NOMO-1 treated with dmso at 0.1 percent for 144 hours (cell line): Measurements from ENCODE around the gene METTL1.

Source experiments
- DNase-seq: peaks from one replicate; lab custom pipeline; 2025; ENCODE audit not compliant: unreplicated experiment; lab: John Stamatoyannopoulos, UW

The METTL1 gene

GRCh38 chr12:57739914-57740538 lies 31.9 kb downstream of the METTL1 start:
- DNase-seq = no peak

- DNase-seq = no peak
Observed at GRCh38 chr12:57739387-57739786, 32.5 kb downstream of the METTL1 start.

GRCh38 chr12:57738661-57739237 lies 33.2 kb downstream of the METTL1 start, which contains the start of gene AGAP2:
Gene AGAP2, minus strand, starts transcription at chr12:57738742. Its CDS starts 496 bp downstream, at chr12:57738246.
- no peak for DNase-seq

GRCh38 chr12:57737467-57738460 lies 34.1 kb downstream of the METTL1 start:
- no peak for DNase-seq

- DNase-seq = no peak
Observed at GRCh38 chr12:57736741-57737466, 35.0 kb downstream of the METTL1 start.

GRCh38 chr12:57735952-57736740 lies 35.8 kb downstream of the METTL1 start:
- no peak for DNase-seq

- DNase-seq = no peak
Observed at GRCh38 chr12:57735198-57735855, 36.6 kb downstream of the METTL1 start.

GRCh38 chr12:57734591-57734990 lies 37.3 kb downstream of the METTL1 start:
- no peak for DNase-seq

- DNase-seq = no peak
Observed at GRCh38 chr12:57733928-57734327, 38.0 kb downstream of the METTL1 start.

- DNase-seq = no peak
Observed at GRCh38 chr12:57732726-57733593, 38.9 kb downstream of the METTL1 start.

GRCh38 chr12:57732270-57732669 lies 39.6 kb downstream of the METTL1 start:
- DNase-seq = no peak

- no peak for DNase-seq
Observed at GRCh38 chr12:57731411-57732080, 40.4 kb downstream of the METTL1 start.

- no peak for DNase-seq
Observed at GRCh38 chr12:57730336-57731067, 41.4 kb downstream of the METTL1 start.

- no peak for DNase-seq
Observed at GRCh38 chr12:57729321-57729844, 42.5 kb downstream of the METTL1 start.

GRCh38 chr12:57727758-57728395 lies 44.0 kb downstream of the METTL1 start:
- DNase-seq = no peak

GRCh38 chr12:57726884-57727757 lies 44.8 kb downstream of the METTL1 start:
- no peak for DNase-seq
